Stimulated activated CD8-positive, alpha-beta memory T cell treated with anti-CD3 and anti-CD28 coated beads, Interleukin-7, amount 100 ng/mL, for 1 hour (primary cell): ENCODE results near the gene ZDHHC14.
A peak's percentile ranks its signal among the peaks of the same experiment; 100 is the strongest.

ENCODE experiments used
- DNase-seq, 2 donors: peaks; one replicate each; pipeline ENCODE4 v3.0.0-alpha.2; 2020; ENCODE audit warnings: low read depth in 2 of 2

Gene ZDHHC14

DNA sequence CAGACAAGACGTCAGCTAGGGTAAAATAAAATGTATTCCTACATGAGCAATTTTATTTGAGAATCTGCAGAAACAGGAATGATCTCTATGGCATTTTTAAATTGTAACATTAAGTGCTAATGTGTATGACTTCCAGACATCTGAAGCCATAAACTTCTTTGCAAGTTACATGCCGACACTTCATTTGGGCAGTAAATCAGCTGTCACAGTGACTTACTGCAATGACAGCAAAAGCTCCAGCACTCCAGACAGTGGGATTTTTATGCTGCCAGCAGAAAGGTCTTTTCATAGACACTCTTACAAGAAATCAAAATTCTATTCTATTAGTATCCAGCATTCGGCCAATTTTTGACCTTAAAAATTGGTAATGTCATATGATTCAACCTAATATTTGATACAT lies 285.7 kb downstream of the ZDHHC14 start:
- DNase-seq, result no peak

DNA sequence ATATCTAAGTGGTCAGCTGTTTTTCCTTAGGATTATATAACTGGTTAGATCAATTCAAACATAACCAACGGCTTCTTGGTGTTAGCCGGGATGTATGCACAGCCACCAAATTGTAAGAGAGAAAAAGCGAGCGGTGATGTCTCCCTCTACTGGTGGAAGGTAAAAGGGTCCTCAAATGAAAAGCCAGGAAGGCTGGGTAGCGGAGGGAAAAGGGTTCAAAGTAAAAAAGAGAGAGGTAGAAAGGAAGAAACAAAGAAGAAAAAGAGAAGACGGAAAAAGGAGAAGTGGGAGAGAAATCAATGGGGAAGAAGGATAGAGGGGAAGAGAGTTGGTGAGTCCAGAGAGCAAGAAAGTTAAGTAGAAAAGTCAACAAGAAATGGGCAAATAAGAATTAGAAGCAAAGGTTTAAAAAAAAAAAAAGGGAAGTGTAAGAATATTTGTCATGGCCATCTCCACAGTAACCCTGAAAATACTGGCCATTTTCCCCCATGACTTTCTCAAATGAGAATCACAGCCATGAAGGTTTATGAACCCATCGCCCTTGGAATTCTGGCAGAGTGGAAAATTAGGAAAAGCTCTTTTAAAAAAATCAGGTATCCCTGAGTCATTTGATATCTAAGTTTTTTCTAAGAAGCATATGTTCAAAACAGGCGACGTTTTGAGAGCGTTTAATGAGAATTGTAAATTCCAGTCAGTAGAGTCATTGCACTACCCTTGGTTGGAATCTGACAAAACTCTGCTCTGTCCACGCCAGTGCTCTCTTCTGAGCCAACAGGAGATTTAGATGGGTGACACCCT lies 286.4 kb downstream of the ZDHHC14 start:
- DNase-seq, result peak; percentile 9 to 28

DNA sequence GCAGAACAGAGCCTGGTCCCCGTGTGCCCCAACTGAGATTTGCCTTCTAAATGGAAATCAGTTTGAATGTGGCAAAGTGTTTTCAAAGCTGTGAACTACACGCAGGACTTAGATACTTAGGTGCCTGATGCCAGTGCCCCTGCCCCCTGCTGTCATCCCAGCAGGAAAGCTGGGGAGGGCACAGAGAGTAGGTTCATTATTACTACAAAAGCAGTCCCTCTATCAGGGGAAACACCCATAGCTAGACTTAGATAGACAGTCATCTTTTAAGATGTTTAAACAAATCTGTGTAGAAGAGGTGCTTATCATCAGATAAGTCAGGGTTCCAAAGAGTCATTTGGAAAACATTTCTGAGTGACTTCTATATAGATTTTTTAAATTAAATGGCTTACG lies 287.0 kb downstream of the ZDHHC14 start:
- DNase-seq, result no peak

DNA sequence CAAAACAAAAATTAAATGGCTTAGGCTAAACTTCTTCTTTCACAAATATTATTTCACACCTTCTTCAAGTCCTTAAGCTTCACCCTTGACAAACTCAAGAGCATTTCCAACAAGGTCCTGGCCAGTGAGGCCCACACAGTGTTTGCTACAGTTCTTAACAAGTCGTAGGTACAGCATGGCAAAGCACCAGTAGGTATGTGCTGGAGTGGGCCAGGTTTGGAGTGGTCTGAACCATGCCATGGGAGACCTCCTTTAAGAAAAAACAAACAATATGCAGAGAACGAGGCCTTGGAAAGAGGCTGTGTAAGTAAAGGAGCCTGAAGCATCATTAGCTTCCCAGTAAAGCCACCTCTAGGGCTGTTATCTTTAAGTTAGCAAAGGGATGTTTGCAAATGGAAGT lies 287.7 kb downstream of the ZDHHC14 start:
- DNase-seq, result no peak

DNA sequence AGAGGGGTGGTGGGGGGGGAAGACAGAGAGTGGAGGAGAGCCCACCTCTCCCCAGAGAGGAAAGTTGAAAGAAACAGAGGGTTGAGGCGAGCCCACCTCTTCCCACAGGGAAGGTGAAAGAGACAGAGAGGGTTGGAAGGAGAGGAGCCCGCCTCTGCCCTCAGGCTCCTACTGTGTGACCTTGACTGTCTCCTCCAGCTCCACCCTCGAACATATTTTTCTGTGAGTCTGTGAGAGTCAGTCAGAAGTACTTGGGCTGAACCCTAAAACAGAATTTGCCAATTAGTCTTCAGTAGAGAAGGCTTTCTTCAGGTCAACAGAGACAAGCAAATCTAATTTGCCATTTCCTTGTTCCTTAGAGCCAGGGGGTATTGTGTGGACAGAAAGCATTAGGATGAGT lies 288.3 kb downstream of the ZDHHC14 start:
- DNase-seq, result no peak

DNA sequence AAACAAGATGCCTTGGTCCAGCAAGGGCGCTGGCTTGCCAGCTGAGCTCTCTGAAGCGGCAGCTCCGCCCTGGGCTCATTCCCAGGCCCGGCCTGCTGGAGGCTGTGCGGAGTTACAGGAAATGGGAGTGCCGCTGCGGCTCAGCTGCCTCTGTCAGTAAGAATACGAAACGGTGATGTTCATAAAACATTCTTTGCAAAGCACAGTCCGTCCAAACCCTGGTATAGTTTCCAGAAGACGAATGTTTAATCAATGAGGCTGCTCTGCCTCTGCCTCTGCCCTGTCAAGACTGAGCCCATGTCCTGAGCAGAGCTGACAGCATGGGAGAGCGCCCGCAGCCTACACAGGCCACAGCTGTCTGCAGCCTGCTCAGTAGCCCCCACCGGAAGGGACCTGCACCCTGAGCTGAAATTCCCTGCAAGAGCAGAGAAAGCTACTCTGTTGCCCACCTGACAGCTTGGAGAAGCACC lies 288.8 kb downstream of the ZDHHC14 start:
- no peak for DNase-seq

DNA sequence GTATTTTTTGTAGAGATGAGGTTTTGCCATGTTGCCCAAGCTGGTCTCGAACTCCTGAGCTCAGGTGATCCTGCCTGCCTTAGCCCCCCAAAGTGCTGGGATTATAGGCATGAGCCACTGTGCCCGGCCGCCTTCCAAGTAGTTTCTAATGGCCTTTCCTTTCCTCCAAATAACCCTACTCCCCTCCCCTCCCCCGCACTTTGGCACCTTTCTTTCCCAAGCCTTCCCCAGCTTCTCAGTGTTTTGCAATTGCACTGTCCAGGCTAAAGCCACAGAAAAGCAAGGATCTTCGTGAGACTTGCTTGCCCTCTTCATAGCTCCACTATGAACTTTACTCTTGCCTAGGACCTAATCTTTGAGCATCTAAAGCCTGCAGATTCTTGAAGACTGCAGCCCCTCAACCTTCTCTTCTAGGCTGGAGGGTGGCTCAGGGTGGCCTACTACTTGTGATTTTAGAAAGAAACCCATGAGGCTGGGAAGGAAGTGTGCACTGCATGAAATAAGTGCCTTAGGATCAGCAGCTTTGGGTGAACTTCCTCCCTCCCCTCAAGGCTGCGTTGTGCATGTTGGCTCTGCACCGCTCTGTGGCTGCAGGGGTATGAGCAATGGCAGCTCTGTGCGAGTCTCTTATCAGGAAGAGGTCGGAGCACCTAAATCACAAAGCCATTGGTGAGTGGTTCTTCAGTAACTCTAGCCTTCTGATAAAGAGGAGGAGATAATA lies 289.6 kb downstream of the ZDHHC14 start:
- DNase-seq, result no peak

DNA sequence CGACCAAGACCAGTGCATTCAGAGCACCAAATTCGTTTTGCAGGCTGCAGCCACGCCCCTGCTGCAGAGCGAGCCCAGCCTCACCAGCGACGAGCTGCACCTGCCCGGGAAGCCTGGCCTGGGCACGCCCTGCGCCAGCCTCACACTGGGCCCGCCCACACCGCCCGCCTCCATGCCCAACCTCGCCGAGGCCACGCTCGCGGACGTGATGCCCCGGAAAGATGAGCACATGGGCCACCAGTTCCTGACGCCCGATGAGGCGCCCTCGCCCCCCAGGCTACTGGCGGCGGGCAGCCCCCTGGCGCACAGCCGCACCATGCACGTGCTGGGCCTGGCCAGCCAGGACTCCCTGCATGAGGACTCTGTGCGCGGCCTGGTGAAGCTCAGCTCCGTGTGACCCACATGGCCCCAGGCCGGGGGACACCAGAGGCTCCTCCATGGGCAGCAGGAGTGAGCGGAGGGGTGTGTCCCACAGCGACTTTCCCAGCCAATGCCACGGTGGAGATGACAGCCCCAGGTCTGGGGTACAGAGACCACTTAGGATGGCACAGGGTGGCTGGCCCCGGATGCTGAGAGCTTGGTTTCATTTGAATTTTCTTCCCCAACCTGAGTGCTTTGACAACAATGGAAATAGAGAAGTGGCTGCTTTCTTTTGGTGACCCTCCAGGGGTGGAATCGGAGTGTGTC lies 291.9 kb downstream of the ZDHHC14 start:
- DNase-seq, result no peak

DNA sequence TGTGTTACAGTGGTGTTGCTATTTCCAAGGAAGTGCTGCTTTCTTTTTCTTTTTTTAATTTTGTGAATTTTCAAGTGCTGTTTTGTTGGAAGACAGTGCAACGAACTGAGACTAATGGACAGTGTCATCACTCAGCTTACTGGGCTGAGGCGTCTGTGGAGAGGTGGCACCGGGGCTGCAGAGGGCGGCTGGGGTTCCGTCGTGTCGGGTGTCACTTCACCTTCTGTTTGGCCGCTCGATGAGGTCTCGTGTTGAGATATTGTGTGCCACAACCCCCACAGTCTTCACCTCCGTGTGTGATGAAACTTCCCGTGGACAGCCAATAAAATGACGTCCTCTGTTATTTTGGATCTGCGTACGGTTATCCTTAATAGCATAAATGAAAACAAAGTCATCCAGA lies 292.6 kb downstream of the ZDHHC14 start:
- no peak for DNase-seq

DNA sequence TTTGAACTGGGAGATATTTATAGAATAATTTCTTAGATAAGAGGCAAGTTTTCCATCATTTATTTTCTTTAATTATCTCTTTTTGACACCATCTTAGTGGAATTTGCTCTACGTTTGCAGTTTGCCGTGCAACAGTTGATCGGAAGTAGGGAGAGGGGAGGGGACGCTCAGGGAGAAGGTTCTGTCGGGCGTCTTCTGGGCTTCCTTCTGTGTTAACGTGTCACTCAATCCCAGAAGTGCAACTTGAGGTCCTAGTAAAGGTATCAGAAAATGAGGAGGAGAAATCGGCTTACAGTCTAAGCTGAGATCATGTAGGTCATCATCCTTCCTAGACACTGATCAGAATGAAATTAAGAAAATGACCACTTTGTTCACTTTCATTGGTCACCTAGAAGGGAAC lies 293.1 kb downstream of the ZDHHC14 start:
- DNase-seq, result no peak

DNA sequence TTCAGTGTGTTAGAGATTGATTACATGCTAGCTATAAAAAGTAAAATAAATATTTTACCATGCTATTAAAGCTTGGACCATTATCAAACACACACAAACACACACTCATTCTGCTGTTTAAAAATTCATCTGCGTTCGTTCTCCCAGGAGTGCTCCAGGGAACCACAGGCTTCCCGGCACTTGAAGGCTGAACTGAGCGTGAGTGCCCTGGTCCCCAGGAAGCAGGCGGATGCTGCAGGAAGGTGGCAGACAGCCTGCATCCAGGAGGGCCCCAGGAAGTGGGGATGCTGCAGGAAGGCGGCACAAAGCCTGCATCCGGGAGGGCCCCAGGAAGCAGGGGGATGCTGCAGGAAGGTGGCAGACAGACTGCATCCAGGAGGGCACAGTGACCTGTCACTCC lies 294.8 kb downstream of the ZDHHC14 start:
- no peak for DNase-seq

DNA sequence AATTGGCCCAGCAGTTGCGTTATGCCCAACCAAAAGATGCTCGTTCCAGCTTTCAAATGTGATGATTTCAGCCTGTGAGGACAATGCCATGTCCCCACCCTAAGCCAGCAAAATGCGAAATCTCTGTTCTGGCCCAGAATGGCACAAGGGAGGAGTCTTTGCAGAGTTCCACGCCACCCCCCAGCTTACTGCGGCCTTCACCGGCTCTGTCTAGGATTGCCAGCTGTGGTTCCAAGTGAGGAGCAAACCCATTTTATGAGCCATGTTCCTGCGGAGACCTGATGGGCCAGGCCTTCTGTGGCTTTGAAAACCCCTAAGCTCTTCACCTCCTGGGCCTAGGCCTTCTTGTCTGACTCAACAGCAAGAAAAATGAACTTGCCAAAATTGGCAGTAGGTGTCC lies 295.3 kb downstream of the ZDHHC14 start:
- no peak for DNase-seq

DNA sequence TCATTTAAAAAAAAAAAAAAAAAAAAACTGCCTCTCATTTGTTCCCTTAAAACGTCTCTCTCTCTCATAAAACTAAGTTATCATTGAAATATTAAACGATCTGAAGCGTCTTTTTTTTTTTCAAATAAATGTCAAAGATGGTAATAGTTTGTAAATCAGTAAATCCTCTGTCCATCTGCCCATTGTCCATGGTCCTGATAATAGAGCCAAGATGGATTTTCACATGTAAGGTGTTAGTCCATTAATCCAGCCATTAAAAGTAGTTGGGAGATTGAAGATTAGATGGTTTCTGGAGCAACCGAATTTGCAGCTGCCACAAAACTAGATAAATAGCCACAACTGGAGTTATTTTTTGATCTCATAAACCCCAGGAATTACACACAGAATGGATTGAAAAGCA lies 296.2 kb downstream of the ZDHHC14 start:
- DNase-seq, result no peak

DNA sequence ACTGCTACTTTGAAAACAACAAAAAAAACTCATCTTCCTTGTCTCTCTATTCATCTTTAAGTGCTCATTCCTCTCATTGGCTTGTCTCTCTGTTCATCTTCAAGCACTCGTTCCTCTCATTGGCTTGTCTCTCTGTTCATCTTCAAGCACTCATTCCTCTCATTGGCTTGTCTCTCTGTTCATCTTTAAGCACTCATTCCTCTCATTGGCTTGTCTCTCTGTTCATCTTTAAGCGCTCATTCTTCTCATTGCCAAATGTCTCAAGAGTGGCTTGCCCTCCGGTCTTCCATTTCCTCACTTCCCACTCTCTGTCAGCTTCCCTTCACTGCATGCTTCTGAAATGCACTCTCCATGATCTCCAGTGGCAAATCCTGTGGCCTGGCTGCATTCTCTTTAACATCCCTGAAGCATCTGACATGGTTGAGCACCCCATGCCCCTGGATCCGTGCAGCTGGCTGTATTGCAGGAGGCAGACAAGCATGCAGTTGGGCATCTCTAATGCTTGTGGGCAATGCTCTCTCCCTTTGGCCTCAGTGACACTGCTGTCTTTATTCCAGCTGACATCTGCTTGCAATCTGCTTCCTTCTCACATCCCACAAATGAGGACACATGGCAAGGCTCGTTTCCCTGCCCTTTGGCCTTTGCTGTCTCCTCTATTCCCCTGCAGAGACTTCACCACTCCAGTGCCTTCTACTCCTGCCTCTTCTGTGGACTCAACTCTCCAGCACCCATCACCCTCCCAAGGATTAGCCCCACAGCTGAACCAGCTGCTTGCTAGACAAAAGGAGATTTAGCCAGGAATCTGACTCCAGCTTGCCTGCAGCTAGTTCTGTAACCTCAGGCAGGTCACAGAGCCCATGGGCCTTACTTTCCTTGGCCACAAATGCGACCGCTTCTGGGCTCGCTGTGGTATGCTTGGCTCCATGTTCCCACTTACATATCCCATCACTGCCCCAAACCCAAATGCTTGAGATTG lies 298.9 kb downstream of the ZDHHC14 start:
- no peak for DNase-seq

DNA sequence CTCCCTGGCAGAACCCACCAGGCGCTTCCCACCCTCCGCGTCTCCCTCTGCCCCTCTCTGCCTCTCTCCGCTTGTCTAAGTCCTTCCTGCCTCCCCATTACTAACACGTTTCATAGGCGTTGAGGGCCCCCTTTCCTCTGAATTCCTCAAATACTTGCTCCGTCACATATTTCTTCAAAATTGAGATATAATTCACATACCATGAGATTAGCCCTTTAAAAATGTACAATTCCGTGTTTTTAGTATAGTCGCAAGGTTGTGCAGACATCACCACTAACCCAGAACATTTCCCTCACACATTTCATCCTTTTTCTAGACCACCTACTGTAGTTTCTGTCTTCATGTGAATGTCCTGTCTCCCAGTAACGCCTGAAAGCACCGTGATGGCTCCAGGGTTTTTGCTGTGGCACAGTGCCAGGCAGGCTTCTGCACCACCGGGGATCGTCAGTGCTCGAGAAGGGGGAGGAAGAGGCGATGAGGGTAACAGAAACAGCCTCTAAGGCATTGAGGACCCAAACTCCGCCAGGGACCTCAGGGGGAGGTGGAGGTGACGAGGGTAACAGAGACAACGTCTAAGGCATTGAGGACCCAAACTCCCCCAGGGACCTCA lies 300.2 kb downstream of the ZDHHC14 start:
- no peak for DNase-seq

DNA sequence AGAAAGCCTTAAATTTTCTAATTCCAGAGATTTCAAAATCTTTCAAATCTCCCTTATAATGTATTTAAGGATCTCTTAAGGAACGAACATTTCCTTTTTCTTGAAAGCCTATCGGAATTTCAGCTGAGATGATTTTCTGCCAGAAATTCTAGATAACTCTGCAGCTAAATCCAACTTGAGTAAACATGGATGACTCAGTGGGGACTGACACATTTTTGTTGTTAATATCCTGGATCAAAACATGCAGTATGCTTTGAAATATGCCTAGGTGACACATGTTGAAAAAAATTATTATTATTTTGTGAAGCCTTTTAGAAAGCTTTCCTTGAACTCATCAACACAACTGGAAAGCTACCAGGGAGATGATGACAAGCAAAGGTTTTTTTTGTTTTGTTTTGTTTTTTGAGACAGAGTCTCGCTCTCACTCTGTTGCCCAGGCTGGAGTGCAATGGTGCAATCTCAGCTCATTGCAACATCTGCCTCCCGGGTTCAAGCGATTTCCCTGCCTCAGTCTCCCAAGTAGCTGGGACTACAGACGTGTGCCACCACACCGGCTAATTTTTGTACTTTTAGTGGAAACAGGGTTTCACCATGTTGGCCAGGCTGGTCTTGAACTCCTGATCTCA lies 302.0 kb downstream of the ZDHHC14 start:
- DNase-seq, result no peak

DNA sequence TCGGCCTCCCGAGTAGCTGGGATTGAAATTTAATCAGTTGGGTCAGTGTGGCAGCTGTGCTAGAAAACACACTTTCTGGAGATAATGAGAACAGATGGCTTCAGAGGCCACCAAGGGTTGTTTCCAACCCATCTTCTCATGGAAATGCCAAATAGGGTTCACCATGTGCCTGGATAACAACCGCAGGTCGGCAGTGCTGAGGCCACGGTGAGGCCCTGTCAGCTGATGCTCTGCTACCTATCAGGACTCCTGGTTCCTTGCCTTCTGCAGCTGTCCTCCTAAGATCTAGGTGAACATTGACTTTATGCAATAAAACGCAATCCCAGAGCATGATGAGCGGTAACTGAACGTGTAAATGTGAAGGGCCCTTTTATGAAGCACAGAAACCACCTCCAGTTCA lies 302.7 kb downstream of the ZDHHC14 start:
- no peak for DNase-seq

DNA sequence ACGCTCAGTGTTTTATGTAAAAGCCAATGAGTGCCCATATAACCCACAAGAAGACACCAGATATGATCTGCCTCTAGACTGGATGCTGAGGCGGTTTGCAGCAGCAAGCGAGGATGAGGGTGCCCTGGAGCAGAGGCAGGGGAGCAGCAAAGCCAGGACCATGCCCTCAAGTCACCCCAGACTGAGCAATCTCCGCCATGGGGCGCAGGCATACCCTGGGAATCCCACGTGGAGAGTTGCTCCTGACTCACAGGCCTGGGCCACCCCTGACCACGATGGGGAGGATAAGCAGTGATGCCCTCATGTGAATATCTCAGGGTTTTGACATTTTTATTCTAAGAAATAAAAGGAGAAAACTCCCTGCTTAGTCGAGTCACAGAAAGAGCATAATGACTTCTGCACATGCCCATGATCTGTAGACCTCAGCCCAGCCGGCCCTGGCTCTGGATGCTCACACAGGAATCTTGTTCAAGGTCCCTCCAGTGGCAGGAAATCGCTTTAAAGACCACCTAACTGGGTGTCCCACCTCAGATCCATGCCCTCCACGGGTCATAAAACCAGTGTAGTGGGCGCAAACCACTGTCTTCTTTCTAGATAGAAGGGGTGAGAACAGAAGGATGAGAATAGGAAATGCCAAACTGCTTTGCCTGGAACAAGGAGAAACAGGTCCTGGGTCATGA lies 303.8 kb downstream of the ZDHHC14 start:
- DNase-seq, result no peak

DNA sequence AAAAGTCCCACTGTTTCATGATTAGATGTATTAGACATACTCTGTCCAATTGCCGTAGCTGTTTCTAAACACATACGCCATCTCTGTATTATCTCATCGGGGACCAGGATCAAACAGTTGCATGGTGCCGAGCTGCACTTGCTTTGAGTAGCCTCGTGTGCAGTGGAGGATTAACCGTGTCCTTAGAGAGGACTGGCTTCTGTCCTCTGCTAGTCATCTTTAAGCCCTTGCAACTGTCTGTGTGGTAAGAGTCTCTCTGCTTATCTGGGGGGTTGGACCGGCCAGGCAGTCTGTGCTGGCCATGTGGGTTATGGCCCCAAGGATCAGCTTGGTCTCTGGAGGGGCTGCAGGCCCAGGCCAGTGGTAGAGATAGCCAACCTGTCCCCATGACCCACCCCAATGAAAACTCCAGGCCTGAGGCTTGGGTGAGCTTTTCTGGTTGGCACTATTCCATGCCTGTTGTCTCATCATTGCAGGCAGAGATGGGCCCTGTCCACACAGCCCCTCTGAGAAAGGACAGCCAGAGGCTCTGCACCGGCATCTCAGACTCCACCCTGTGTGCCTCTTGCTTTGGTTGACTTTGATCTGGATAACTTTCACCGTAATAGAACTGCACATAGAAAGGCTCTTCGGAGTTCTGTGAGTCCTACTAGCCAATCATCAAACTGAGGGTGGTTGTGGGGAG lies 304.7 kb downstream of the ZDHHC14 start:
- no peak for DNase-seq
